Measurements from ENCODE around the gene NR1I3. TPM values are rescaled to one million over a fixed set of nuclear protein-coding genes. Genes with fewer than 3 reads are reported as not detected.

Gene NR1I3
- polyA plus RNA-seq, 3 donors = 0.21 to 0.22 TPM; not detected in 1

- WGBS, 3 donors = 45 to 71% (median 65%) methylated on average over 5 of the region's 5 CpGs
These were observed 37.5 kb downstream of the NR1I3 start for GRCh38 chr1:161200421-161200991.

GRCh38 chr1:161199506-161200139 lies 38.4 kb downstream of the NR1I3 start:
- 22 to 59% (median 38%) methylated on average over 5 of the region's 5 CpGs for WGBS, 3 donors
- peak overlapping the region; percentile 97 for H3K27ac ChIP-seq (ENCODE audit: low read depth, low read length)

More at GRCh38 chr1:161200421-161200991, 37.5 kb downstream of the NR1I3 start:
- H3K27ac ChIP-seq (ENCODE audit: low read depth, low read length) = peak overlapping the region; percentile 97

GRCh38 chr1:161198897-161199431 lies 39.0 kb downstream of the NR1I3 start, which contains the start of gene ADAMTS4:
ADAMTS4 (minus strand) TSS chr1:161199054; CDS start chr1:161198627, 427 bp downstream.
- WGBS, 3 donors = 43 to 75% (median 45%) methylated on average over 11 of the region's 11 CpGs
- peak within 1 kb of the TSS; percentile 97 for H3K27ac ChIP-seq (ENCODE audit: low read depth, low read length)

- H3K27ac ChIP-seq (ENCODE audit: low read depth, low read length) = peak overlapping the region; percentile 80
- 19 to 36% (median 26%) methylated on average over 19 to 20 of the region's 20 CpGs for WGBS, 3 donors
These were observed 39.7 kb downstream of the NR1I3 start for GRCh38 chr1:161198194-161198896.

GRCh38 chr1:161197560-161198193 lies 40.3 kb downstream of the NR1I3 start:
- 52 to 63% (median 61%) methylated on average over 11 of the region's 11 CpGs for WGBS, 3 donors
- H3K27ac ChIP-seq (ENCODE audit: low read depth, low read length) = peak overlapping the region; percentile 80

- peak overlapping the region; percentile 80 for H3K27ac ChIP-seq (ENCODE audit: low read depth, low read length)
- WGBS, 3 donors = 59 to 79% (median 66%) methylated on average over 27 of the region's 27 CpGs
These were observed 41.2 kb downstream of the NR1I3 start for GRCh38 chr1:161196521-161197451.

GRCh38 chr1:161196111-161196510 lies 41.9 kb downstream of the NR1I3 start:
- no peak overlapping the region for H3K27ac ChIP-seq (ENCODE audit: low read depth, low read length)
- whole genome bisulfite sequencing, 3 donors = 84 to 88% (median 88%) methylated on average over 7 of the region's 7 CpGs

GRCh38 chr1:161195171-161195570 lies 42.8 kb downstream of the NR1I3 start:
- WGBS, 3 donors = 73 to 79% (median 77%) methylated on average over 4 of the region's 4 CpGs
- H3K27ac ChIP-seq (ENCODE audit: low read depth, low read length) = no peak overlapping the region

GRCh38 chr1:161193561-161194235 lies 44.3 kb downstream of the NR1I3 start:
- H3K27ac ChIP-seq (ENCODE audit: low read depth, low read length) = no peak overlapping the region
- 63 to 74% (median 73%) methylated on average over 21 of the region's 21 CpGs for WGBS, 3 donors

- 48 to 54% (median 52%) methylated on average over 15 of the region's 15 CpGs for WGBS, 3 donors
- no peak overlapping the region for H3K27ac ChIP-seq (ENCODE audit: low read depth, low read length)
These were observed 45.2 kb downstream of the NR1I3 start for GRCh38 chr1:161192476-161193465.

GRCh38 chr1:161191971-161192370 lies 46.0 kb downstream of the NR1I3 start:
- H3K27ac ChIP-seq (ENCODE audit: low read depth, low read length) = no peak overlapping the region
- WGBS, 3 donors = 53 to 76% (median 69%) methylated on average over 8 of the region's 8 CpGs

GRCh38 chr1:161190962-161191521 lies 47.0 kb downstream of the NR1I3 start:
- WGBS, 3 donors = 39 to 74% (median 69%) methylated on average over 22 of the region's 22 CpGs

GRCh38 chr1:161189036-161189435 lies 49.0 kb downstream of the NR1I3 start:
- 87 to 94% (median 88%) methylated on average over 5 of the region's 5 CpGs for WGBS, 3 donors

More at GRCh38 chr1:161190962-161191521, 47.0 kb downstream of the NR1I3 start:
- no peak overlapping the region for H3K27ac ChIP-seq (ENCODE audit: low read depth, low read length)

GRCh38 chr1:161188381-161188780 lies 49.6 kb downstream of the NR1I3 start:
- WGBS, 3 donors = 66 to 85% (median 74%) methylated on average over 6 of the region's 6 CpGs
- no peak overlapping the region for H3K27ac ChIP-seq (ENCODE audit: low read depth, low read length)

More at GRCh38 chr1:161189036-161189435, 49.0 kb downstream of the NR1I3 start:
- H3K27ac ChIP-seq (ENCODE audit: low read depth, low read length) = no peak overlapping the region

GRCh38 chr1:161187311-161187710 lies 50.7 kb downstream of the NR1I3 start:
- 69 to 71% (median 69%) methylated on average over 3 of the region's 3 CpGs for WGBS, 3 donors
- H3K27ac ChIP-seq (ENCODE audit: low read depth, low read length) = no peak overlapping the region
